Measurements from ENCODE around the gene SLC6A8. TPM values are rescaled to one million over a fixed set of nuclear protein-coding genes. Genes with fewer than 3 reads are reported as not detected.
"Not testable (repeated sequence)": the region's sequence is repeated elsewhere in the genome, so short reads cannot be mapped to it uniquely, and the experiment has no call there.

SLC6A8 gene
- total RNA-seq, 1 donor from 2014 or later = 3.5 TPM

GRCh38 chrX:153699210-153699783 lies 11.6 kb downstream of the SLC6A8 start:
- H3K4me3 Mint-ChIP-seq; H3K4me1 Mint-ChIP-seq; intact Hi-C loops (cut with micrococcal nuclease): not testable (repeated sequence)

GRCh38 chrX:153699784-153700371 lies 12.2 kb downstream of the SLC6A8 start:
- H3K27ac Mint-ChIP-seq; intact Hi-C loops (cut with micrococcal nuclease); H3K4me1 Mint-ChIP-seq; H3K9me3 Mint-ChIP-seq; H3K27me3 Mint-ChIP-seq; H3K36me3 Mint-ChIP-seq (ENCODE audit: low read depth); DNase-seq; H3K4me3 Mint-ChIP-seq: not testable (repeated sequence)

More at GRCh38 chrX:153699210-153699783, 11.6 kb downstream of the SLC6A8 start:
- not testable (repeated sequence) for H3K9me3 Mint-ChIP-seq; H3K27ac Mint-ChIP-seq; DNase-seq; H3K36me3 Mint-ChIP-seq (ENCODE audit: low read depth); H3K27me3 Mint-ChIP-seq

- Mint-ChIP-seq H3K4me3 (no peak overlapping the region), H3K36me3 (ENCODE audit: low read depth) (peaks cover 9% of the 10 kb centered on the region), H3K9me3 (no peaks in the 10 kb centered on the region), H3K27me3 (no peaks in the 10 kb centered on the region), H3K27ac (no peak overlapping the region), H3K4me1 (no peaks in the 10 kb centered on the region)
- intact Hi-C loops (cut with micrococcal nuclease) = no loop called here
- DNase-seq = no peak
Observed at GRCh38 chrX:153700376-153700945, 12.7 kb downstream of the SLC6A8 start.

- DNase-seq = no peak
- no peak overlapping the region for H3K4me3 Mint-ChIP-seq
- H3K36me3 Mint-ChIP-seq (ENCODE audit: low read depth) = peaks cover 9% of the 10 kb centered on the region
- no peaks in the 10 kb centered on the region for H3K27me3 Mint-ChIP-seq
- intact Hi-C loops (cut with micrococcal nuclease) = no loop called here
- H3K9me3 Mint-ChIP-seq = no peaks in the 10 kb centered on the region
- no peaks in the 10 kb centered on the region for H3K4me1 Mint-ChIP-seq
- H3K27ac Mint-ChIP-seq = no peak overlapping the region
Observed at GRCh38 chrX:153700967-153701366, 13.2 kb downstream of the SLC6A8 start.

GRCh38 chrX:153701706-153702105 lies 14.0 kb downstream of the SLC6A8 start:
- DNase-seq = no peak
- H3K9me3 Mint-ChIP-seq = no peaks in the 10 kb centered on the region
- H3K36me3 Mint-ChIP-seq (ENCODE audit: low read depth) = peaks cover 14% of the 10 kb centered on the region
- peaks cover 3% of the 10 kb centered on the region for H3K4me1 Mint-ChIP-seq
- intact Hi-C loops (cut with micrococcal nuclease) = no loop called here
- H3K27me3 Mint-ChIP-seq = no peaks in the 10 kb centered on the region
- no peak overlapping the region for H3K27ac Mint-ChIP-seq
- H3K4me3 Mint-ChIP-seq = no peak overlapping the region

- H3K27ac Mint-ChIP-seq = no peak overlapping the region
- intact Hi-C loops (cut with micrococcal nuclease) = no loop called here
- no peak for DNase-seq
- peaks cover 3% of the 10 kb centered on the region for H3K4me1 Mint-ChIP-seq
- no peaks in the 10 kb centered on the region for H3K27me3 Mint-ChIP-seq
- peaks cover 16% of the 10 kb centered on the region for H3K36me3 Mint-ChIP-seq (ENCODE audit: low read depth)
- no peak overlapping the region for H3K4me3 Mint-ChIP-seq
- no peaks in the 10 kb centered on the region for H3K9me3 Mint-ChIP-seq
Observed at GRCh38 chrX:153702336-153703035, 14.8 kb downstream of the SLC6A8 start.

GRCh38 chrX:153703036-153703370 lies 15.3 kb downstream of the SLC6A8 start:
- intact Hi-C loops (cut with micrococcal nuclease) = no loop called here
- no peak for DNase-seq
- Mint-ChIP-seq H3K4me3 (no peak overlapping the region), H3K4me1 (peaks cover 3% of the 10 kb centered on the region), H3K27me3 (no peaks in the 10 kb centered on the region), H3K36me3 (ENCODE audit: low read depth) (peaks cover 15% of the 10 kb centered on the region), H3K27ac (no peak overlapping the region), H3K9me3 (no peaks in the 10 kb centered on the region)

GRCh38 chrX:153704021-153704526 lies 16.3 kb downstream of the SLC6A8 start:
- Mint-ChIP-seq H3K4me3 (no peak overlapping the region), H3K9me3 (no peaks in the 10 kb centered on the region), H3K27me3 (no peaks in the 10 kb centered on the region), H3K27ac (no peak overlapping the region), H3K36me3 (ENCODE audit: low read depth) (peaks cover 15% of the 10 kb centered on the region), H3K4me1 (peaks cover 3% of the 10 kb centered on the region)
- no peak for DNase-seq
- intact Hi-C loops (cut with micrococcal nuclease) = no loop called here

- H3K27ac Mint-ChIP-seq; H3K4me3 Mint-ChIP-seq; intact Hi-C loops (cut with micrococcal nuclease); H3K27me3 Mint-ChIP-seq; H3K4me1 Mint-ChIP-seq; H3K9me3 Mint-ChIP-seq; DNase-seq: not testable (repeated sequence)
- H3K36me3 Mint-ChIP-seq (ENCODE audit: low read depth) = peaks cover 15% of the 10 kb centered on the region
Observed at GRCh38 chrX:153704631-153705402, 17.1 kb downstream of the SLC6A8 start.

GRCh38 chrX:153705403-153706060 lies 17.8 kb downstream of the SLC6A8 start:
- intact Hi-C loops (cut with micrococcal nuclease); H3K4me1 Mint-ChIP-seq; H3K9me3 Mint-ChIP-seq; DNase-seq; H3K27me3 Mint-ChIP-seq; H3K4me3 Mint-ChIP-seq; H3K27ac Mint-ChIP-seq: not testable (repeated sequence)
- H3K36me3 Mint-ChIP-seq (ENCODE audit: low read depth) = peaks cover 17% of the 10 kb centered on the region

GRCh38 chrX:153706799-153707198 lies 19.1 kb downstream of the SLC6A8 start:
- intact Hi-C loops (cut with micrococcal nuclease) = no loop called here
- H3K27me3 Mint-ChIP-seq = no peaks in the 10 kb centered on the region
- peaks cover 21% of the 10 kb centered on the region for H3K36me3 Mint-ChIP-seq (ENCODE audit: low read depth)
- peaks cover 3% of the 10 kb centered on the region for H3K4me1 Mint-ChIP-seq
- H3K27ac Mint-ChIP-seq = no peak overlapping the region
- H3K9me3 Mint-ChIP-seq = no peaks in the 10 kb centered on the region
- H3K4me3 Mint-ChIP-seq = no peak overlapping the region
- DNase-seq = no peak

- Mint-ChIP-seq H3K4me3 (no peak overlapping the region), H3K9me3 (no peaks in the 10 kb centered on the region), H3K36me3 (ENCODE audit: low read depth) (peaks cover 21% of the 10 kb centered on the region), H3K27me3 (no peaks in the 10 kb centered on the region), H3K4me1 (peaks cover 3% of the 10 kb centered on the region), H3K27ac (no peak overlapping the region)
- no peak for DNase-seq
- intact Hi-C loops (cut with micrococcal nuclease) = no loop called here
Observed at GRCh38 chrX:153707406-153707805, 19.7 kb downstream of the SLC6A8 start.

- Mint-ChIP-seq H3K9me3 (no peaks in the 10 kb centered on the region), H3K27ac (no peak overlapping the region), H3K36me3 (ENCODE audit: low read depth) (peaks cover 24% of the 10 kb centered on the region), H3K27me3 (no peaks in the 10 kb centered on the region), H3K4me1 (peaks cover 4% of the 10 kb centered on the region), H3K4me3 (no peak overlapping the region)
- peak; percentile 82 for DNase-seq
- intact Hi-C loops (cut with micrococcal nuclease) = no loop called here
Observed at GRCh38 chrX:153708415-153708814, 20.7 kb downstream of the SLC6A8 start.
